ENCODE data around the gene SLC6A5.

- TF ChIP-seq POLR2A (IDR thresholded peaks at IDR 0.05) (no peak), CTCF (IDR thresholded peaks at IDR 0.05) (no peak), EP300 (IDR thresholded peaks at IDR 0.05) (no peak)
Observed at GRCh38 chr11:20676658-20677057, 77.2 kb downstream of the SLC6A5 start.

All from ovary (tissue), 3 donors.